Activated CD4-positive, alpha-beta memory T cell treated with anti-CD3 and anti-CD28 coated beads, Interleukin-2, amount 10 ng/mL, durations not matched to agents 7 days and 5 days (primary cell): ENCODE measurements around the gene CBFA2T3. TPM values are rescaled to one million over a fixed set of nuclear protein-coding genes. Genes with fewer than 3 reads are reported as not detected.

Experiments
- CTCF ChIA-PET: fragments of 350-600 bp; sonication (Branson Sonifier 250); formaldehyde crosslinking; loops from one replicate; lab custom pipeline; 2021; ENCODE audit warnings: antibody characterized with exemption, inconsistent platforms; lab: Charles Lee
- POLR2A ChIA-PET: fragments of 350-600 bp; sonication (Branson Sonifier 250); formaldehyde crosslinking; loops from one replicate; lab custom pipeline; 2021; ENCODE audit warnings: antibody characterized with exemption; lab: Charles Lee
- DNase-seq: peaks from one replicate; pipeline ENCODE4 v3.0.0-alpha.2; 2020
- H3K27ac Mint-ChIP-seq: one replicate; pipeline ENCODE4 v1.8.0; 2021; ENCODE audit warnings: mild to moderate bottlenecking, mixed read lengths
- H3K27me3 Mint-ChIP-seq: one replicate; pipeline ENCODE4 v1.8.0; 2021; ENCODE audit warnings: mixed read lengths
- H3K36me3 Mint-ChIP-seq: one replicate; pipeline ENCODE4 v1.8.0; 2021; ENCODE audit warnings: low read depth, mixed read lengths
- H3K4me1 Mint-ChIP-seq: one replicate; pipeline ENCODE4 v1.8.0; 2021; ENCODE audit warnings: mixed read lengths
- H3K4me3 Mint-ChIP-seq: one replicate; pipeline ENCODE4 v1.8.0; 2021; ENCODE audit warnings: mild to moderate bottlenecking, mixed read lengths
- H3K9me3 Mint-ChIP-seq: one replicate; pipeline ENCODE4 v1.8.0; 2021; ENCODE audit warnings: mixed read lengths
- total RNA-seq, 2 experiments: library from RNA; stranded (reverse); gene quantifications; one replicate each; pipeline ENCODE4 v1.2.3, GENCODE V29; 2021

Gene CBFA2T3
- total RNA-seq, 2 experiments from 2014 or later: not detected

DNA sequence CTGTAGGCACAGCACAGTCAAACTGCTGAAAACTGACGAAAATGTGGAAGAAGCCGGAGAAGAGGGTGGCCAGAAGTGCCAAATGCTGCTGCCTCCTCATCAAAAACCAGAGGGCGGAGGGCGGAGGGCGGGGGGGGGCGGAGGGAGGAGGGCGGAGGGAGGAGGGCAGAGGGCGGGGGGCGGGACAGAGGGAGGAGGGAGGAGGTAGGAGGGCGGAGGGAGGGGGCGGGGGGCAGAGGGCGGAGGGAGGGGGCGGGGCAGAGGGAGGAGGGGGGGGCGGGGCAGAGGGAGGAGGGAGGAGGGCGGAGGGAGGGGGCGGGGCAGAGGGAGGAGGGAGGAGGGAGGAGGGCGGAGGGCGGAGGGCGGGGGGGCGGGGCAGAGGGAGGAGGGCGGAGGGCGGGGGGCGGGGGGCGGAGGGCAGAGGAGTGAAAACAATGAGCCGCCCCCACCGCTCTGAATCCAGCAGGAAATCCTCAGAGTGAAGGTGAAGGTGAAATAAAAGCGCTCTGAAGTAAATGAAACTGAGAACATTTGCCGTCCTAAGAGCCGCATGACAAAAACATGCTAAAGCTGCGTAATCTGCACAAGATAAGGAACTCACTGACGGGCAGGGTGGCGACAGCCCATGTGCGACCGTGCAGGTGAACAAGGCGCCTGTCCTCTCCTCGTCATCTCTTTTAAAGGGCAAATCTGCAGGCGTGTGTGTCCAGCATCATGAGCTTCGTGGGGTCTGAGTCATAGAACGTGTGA, 22.6 kb upstream of the CBFA2T3 start:
- DNase-seq: no peak
- CTCF ChIA-PET: no interaction called here
- Mint-ChIP-seq H3K9me3 (peaks cover 24% of the 10 kb centered on the region), H3K27ac (no peak overlapping the region), H3K36me3 (peaks cover 11% of the 10 kb centered on the region), H3K4me3 (no peak overlapping the region), H3K27me3 (peaks cover 15% of the 10 kb centered on the region), H3K4me1 (peaks cover 8% of the 10 kb centered on the region)
- POLR2A ChIA-PET: interaction anchor here (0.7 kb wide), 1 partner anchor 99 kb away, joined by 3 read pairs; no protein-coding TSS in a partner anchor

DNA sequence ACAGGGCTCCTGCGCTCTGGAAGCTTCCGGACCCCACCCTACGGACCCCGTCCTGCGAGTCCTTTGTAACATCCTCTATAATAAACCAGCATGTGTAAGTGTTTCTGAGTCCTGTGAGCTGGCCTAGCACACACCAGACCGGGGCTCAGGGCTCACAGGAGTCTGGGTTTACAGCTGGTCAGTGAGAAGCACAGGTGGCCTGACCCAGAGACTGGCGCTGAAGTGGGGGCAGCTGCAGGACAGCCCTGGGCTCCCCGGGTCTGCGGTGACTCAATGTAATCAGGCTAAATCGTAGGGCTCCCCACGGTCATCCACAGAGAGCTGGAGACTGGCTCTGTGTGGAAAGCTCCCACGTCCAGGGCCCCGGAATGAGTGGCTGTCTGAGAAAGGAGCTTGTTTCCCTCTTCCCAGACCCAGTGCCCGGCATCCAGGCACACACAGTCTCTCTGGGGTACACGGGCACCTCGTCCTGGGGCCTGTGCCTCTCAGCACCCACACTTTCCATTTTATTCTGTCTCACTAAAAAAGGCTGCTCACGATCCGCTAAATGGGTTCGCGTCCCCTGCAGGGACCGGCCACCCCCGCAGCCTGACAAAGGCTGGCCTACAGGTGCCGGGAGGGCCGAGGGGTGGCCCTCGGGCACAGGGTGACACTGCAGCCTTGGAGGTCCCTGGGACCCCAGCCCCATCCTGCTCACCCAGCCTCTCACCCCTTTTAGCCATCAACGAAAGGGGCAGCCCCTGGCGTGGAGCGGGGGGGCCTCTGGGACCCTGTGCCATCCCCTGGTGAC, 18.9 kb upstream of the CBFA2T3 start:
- H3K36me3 Mint-ChIP-seq: peaks cover 11% of the 10 kb centered on the region
- peaks cover 24% of the 10 kb centered on the region for H3K9me3 Mint-ChIP-seq
- H3K27me3 Mint-ChIP-seq: peaks cover 3% of the 10 kb centered on the region
- H3K4me1 Mint-ChIP-seq: peaks cover 8% of the 10 kb centered on the region
- ChIA-PET CTCF (no interaction called here), POLR2A (no interaction called here)
- no peak for DNase-seq
- H3K4me3 Mint-ChIP-seq: no peak overlapping the region
- H3K27ac Mint-ChIP-seq: no peak overlapping the region

DNA sequence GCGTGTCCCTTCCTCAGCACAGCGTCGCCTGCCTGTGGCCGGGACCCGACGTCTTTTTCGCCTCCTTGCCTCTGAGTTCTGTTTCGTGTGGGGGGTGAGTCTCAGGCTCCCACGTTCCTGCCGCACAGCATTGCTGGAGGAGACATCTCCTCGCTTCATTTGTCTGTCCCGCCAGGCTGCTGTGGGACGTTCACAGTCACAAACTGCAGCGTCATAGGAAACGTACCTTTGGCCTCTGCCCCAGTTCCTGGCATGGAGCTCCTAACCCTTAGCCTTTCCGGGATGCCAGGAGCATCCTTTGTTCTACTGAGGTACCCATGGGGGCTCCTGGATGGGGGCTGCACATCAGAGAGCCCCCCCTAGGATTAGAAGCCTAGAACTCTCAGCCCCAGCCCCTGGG, 18.2 kb upstream of the CBFA2T3 start:
- peaks cover 11% of the 10 kb centered on the region for H3K36me3 Mint-ChIP-seq
- peaks cover 3% of the 10 kb centered on the region for H3K27me3 Mint-ChIP-seq
- H3K4me1 Mint-ChIP-seq: peaks cover 8% of the 10 kb centered on the region
- no peak overlapping the region for H3K27ac Mint-ChIP-seq
- H3K4me3 Mint-ChIP-seq: no peak overlapping the region
- DNase-seq: no peak
- H3K9me3 Mint-ChIP-seq: peaks cover 23% of the 10 kb centered on the region
- ChIA-PET POLR2A (no interaction called here), CTCF (no interaction called here)

DNA sequence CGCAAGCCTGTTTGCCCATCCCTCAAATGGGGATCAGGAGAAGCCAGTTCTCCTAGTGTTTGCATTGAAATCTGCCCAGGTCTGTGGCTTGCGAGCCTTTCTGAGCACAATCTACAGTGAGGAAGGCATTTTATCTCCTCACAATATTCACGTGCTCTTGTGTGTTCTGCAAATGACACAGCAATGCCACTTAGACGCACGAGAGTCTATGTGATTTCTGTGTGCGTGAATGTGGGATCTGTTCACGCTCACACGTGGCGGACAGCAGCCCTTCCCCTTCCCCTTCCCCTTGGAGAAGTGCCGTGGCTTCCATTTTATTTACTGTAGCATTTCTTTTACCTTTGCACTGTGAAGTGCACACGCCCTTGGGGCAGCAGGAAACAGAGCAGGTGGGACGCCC, 17.7 kb upstream of the CBFA2T3 start:
- no peak overlapping the region for H3K4me3 Mint-ChIP-seq

DNA sequence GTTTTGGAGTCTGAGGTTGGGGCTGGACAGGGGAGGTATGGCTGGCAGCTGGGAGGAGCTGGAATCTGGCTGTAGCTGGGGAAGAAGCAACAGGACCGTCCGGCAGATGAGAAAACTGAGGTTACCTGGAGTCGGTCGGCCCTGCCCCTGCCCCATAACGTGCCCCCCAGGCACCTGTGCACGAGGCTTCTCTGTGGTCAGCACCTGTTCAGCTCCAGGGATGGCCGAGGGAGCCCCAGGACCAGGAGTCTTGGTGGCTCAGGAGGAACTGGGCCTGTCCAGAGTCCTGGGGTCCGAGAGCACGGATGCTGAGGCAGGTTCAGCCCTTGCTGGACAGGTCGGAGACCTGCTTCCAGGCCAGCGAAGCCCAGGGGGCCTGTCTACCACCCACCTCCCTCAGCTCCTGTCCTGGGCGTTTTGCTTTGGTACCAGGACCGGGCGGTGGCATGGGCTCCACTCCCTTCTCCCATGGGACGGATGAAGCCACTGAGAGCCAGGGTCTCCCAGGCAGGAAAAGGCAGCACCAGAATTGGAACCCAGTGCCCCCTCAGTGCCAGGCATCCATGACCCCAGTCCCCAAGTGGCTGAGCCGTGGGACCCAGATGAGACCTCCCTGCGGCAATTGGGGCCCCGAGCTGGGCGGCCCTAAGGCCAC, 17.1 kb upstream of the CBFA2T3 start:
- no peak overlapping the region for H3K27ac Mint-ChIP-seq
- H3K4me3 Mint-ChIP-seq: no peak overlapping the region
- no peak for DNase-seq
- CTCF ChIA-PET: no interaction called here
- peaks cover 16% of the 10 kb centered on the region for H3K9me3 Mint-ChIP-seq
- POLR2A ChIA-PET: no interaction called here
- no peaks in the 10 kb centered on the region for H3K27me3 Mint-ChIP-seq
- peaks cover 8% of the 10 kb centered on the region for H3K36me3 Mint-ChIP-seq
- H3K4me1 Mint-ChIP-seq: peaks cover 2% of the 10 kb centered on the region

More for the DNA sequence above, 17.7 kb upstream of the CBFA2T3 start:
- peaks cover 11% of the 10 kb centered on the region for H3K36me3 Mint-ChIP-seq
- no peak overlapping the region for H3K27ac Mint-ChIP-seq
- no peak for DNase-seq
- peaks cover 19% of the 10 kb centered on the region for H3K9me3 Mint-ChIP-seq
- H3K27me3 Mint-ChIP-seq: no peaks in the 10 kb centered on the region
- H3K4me1 Mint-ChIP-seq: peaks cover 5% of the 10 kb centered on the region
- CTCF ChIA-PET: no interaction called here
- POLR2A ChIA-PET: no interaction called here

DNA sequence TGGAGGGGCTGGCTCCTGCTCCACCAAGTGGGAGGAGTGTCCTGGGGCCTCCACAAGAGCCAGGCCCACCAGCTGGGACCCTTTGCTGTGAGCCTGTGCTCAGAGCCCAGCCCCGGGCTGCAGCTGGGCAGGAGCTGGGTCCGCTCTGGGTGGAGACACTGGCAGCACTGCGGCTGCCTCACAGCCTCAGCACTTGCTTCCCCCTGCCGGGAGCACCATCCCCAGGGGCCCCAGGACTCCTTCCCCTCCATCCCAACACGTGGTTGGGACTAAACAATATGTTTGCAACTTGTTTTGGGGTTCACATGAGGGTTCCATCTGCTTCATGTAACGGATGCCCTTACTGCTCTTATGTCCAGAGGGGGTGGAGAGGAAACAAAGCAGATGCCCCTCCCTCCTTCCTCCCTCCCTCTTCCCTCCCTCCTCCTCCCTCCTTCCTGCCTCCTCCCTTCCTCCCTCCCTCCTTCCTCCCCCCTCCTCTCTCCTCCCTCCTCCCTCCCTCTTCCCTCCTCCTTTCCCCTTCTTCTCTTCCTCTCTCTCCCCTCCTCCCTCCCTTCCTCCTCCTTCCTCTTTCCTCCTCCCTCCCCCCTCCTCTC, 16.3 kb upstream of the CBFA2T3 start:
- Mint-ChIP-seq H3K4me3 (no peak overlapping the region), H3K9me3 (peaks cover 13% of the 10 kb centered on the region), H3K27ac (no peak overlapping the region), H3K36me3 (peaks cover 6% of the 10 kb centered on the region), H3K27me3 (no peaks in the 10 kb centered on the region), H3K4me1 (no peaks in the 10 kb centered on the region)
- ChIA-PET POLR2A (no interaction called here), CTCF (no interaction called here)
- no peak for DNase-seq

DNA sequence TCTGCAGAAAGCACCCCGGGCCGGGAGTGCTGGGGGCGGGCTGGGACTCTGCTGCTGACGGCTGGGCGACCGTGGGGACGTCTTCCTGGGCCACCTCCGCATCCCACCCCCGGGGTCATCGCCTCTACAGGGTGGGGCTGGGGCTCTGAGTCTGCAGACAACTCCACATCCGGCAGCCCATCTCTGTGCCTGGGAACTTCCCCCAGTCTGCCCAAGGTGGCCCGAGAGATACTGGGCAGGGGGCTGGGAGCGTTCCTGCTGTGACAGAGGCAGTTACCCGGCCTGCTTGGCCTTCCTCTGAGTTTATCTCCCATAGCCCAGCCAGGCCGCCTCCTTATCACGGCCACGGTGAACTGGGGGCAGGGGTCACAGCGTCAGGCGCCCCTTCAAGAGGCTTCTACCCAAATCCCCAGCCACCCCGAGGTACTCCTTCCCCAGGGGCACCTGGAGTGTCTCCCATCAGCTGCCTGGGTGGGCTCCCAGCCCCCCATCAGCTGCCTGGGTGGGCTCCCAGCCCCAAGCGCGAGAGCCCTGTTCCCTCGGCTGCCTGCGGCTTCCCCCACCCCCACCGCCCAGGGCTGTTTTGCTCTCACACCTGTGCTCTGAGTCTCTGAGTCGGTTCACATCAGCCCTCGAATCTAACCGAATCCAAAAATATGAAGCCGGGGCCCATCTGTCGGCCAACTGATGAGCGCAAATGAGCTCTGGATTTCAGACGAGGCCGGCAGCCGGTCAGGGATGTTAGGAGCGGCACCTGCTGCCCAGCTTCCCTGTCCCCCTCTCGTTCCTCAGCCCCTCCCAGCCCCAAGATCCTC, 15.6 kb upstream of the CBFA2T3 start:
- ChIA-PET POLR2A (no interaction called here), CTCF (no interaction called here)
- H3K9me3 Mint-ChIP-seq: peaks cover 8% of the 10 kb centered on the region

DNA sequence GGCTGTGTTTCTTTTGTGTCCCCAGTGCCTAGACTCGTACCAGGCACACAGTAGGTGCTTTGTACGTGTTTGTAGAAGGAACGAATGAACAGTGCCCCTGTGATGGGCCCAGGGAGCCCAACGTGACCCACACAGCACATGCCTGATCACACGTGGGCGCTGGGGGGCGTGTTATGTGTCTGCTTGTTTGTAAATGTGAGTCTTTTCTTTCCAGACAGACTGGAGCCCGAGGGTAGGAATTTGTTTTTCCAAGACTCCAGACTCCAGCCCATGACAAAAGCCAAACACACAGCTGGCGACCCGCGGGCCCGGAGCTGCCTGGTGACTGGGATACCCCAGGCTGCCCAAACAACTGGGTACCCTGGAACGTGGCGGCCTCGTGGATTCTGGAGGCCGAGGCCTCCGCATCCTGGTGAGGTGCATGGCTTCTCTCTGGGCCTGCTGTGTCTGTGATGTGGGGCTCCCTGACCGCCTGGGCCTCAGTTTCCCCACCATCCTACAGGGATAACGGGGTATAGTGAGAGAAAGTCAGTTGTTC, 14.9 kb upstream of the CBFA2T3 start:
- CTCF ChIA-PET: no interaction called here
- Mint-ChIP-seq H3K4me1 (no peaks in the 10 kb centered on the region), H3K27me3 (peaks cover 2% of the 10 kb centered on the region), H3K4me3 (no peak overlapping the region), H3K9me3 (peaks cover 2% of the 10 kb centered on the region), H3K27ac (no peak overlapping the region), H3K36me3 (no peaks in the 10 kb centered on the region)
- DNase-seq: no peak
- POLR2A ChIA-PET: no interaction called here

More for the DNA sequence above, 15.6 kb upstream of the CBFA2T3 start:
- Mint-ChIP-seq H3K27me3 (no peaks in the 10 kb centered on the region), H3K36me3 (peaks cover 4% of the 10 kb centered on the region), H3K27ac (no peak overlapping the region), H3K4me1 (no peaks in the 10 kb centered on the region), H3K4me3 (no peak overlapping the region)
- no peak for DNase-seq

DNA sequence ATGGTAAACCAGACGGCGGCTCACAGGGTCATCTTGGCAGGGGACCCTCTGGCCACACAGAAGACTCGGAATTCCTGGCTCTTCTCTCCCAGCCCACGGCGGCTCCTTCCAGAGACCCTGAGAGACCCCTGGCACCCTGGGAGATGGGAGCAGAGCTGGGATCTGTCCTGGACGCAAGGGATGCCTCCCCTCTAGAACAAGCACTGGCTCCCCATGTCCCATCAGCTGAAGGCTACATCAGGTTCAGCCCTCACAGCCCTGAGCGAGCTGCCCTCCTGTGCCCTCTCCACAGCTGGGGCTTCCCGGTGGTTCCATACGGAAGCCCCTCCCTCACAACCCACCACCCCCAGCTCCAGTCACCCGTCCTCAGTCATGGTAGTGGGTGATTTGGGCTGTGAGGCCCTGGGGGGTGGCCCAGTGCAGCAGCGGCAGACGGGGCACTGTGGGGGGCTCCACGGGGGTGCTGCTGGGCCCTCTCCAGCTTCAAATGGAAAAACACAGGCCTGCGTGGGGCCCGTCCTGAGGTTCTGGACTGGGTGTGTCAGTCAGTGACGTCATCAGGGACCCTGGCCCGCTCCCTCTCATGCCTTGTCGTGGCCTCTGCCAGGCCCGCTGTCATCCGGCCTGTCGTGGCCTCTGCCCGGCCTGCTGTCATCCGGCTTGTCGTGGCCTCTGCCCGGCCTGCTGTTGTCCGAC, 13.0 kb upstream of the CBFA2T3 start:
- Mint-ChIP-seq H3K4me1 (no peaks in the 10 kb centered on the region), H3K27me3 (peaks cover 2% of the 10 kb centered on the region), H3K36me3 (no peaks in the 10 kb centered on the region), H3K27ac (no peak overlapping the region), H3K9me3 (no peaks in the 10 kb centered on the region), H3K4me3 (no peak overlapping the region)
- ChIA-PET CTCF (no interaction called here), POLR2A (no interaction called here)
- DNase-seq: no peak

DNA sequence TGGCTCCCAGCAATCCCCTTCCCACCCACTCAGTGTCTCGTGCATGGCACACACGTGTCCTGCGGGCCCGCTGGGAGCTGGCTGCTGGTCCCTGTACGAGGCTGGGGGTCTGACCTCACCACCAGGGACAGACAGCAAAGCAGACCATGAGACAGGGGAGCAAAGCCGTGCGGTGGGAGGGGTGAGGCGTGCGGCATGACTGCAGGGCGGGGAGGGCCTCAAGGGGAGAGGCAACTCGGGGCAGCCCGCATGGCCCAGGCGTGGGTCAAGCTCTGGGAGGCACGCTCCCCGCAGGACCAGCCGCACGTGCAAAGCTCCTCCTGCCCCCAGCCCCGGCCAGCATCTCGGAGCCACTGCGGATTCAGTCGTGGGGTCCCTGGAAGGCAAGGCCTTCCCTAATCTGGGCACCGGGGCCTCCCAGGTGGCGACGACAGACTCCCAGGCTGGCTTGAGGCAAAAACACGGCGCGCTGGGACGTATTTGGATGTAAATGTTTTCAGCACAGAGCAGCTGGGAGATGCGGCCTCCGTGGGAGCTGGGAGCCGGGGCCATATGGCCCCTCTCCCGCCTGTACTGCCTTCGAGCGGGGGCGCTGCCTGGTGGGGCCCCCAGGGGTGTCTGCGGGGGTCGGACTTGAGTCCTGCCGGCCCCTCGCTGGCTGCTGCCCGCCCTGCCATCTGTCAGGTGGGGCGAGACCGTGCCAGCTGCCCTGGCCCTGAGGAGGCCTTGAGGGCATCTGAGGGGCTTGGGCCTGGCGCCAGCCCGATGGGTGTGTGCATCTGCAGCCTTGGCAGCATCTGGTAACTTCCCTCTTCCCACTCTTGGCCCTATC, 12.2 kb upstream of the CBFA2T3 start:
- H3K4me3 Mint-ChIP-seq: no peak overlapping the region
- H3K36me3 Mint-ChIP-seq: no peaks in the 10 kb centered on the region
- H3K9me3 Mint-ChIP-seq: no peaks in the 10 kb centered on the region
- ChIA-PET CTCF (no interaction called here), POLR2A (no interaction called here)
- H3K27ac Mint-ChIP-seq: no peak overlapping the region
- H3K4me1 Mint-ChIP-seq: no peaks in the 10 kb centered on the region
- DNase-seq: no peak
- peaks cover 2% of the 10 kb centered on the region for H3K27me3 Mint-ChIP-seq

DNA sequence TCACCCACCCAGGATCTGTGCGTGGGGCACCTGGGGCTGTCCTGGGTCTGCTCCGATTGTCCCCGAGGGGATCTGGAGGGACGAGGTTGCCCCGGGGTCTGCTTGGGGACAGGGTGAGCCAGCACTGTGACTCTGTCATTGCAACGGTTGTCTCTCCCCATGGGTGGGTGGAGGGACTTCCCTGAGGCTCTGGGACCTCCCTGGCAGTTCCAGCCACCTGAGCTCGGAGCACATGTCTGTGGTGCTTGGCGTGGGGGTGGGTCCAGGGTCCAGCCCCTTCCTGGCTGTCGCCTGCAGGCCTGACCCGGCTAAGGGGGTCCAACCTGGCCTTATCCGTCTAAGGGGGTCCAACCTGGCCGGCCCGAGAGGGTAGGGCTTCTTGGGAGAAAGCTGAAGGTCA, 8.5 kb upstream of the CBFA2T3 start:
- H3K4me1 Mint-ChIP-seq: no peaks in the 10 kb centered on the region
- H3K9me3 Mint-ChIP-seq: no peaks in the 10 kb centered on the region
- DNase-seq: no peak
- H3K27ac Mint-ChIP-seq: no peak overlapping the region
- ChIA-PET CTCF (no interaction called here), POLR2A (no interaction called here)
- H3K27me3 Mint-ChIP-seq: peaks cover 2% of the 10 kb centered on the region
- no peaks in the 10 kb centered on the region for H3K36me3 Mint-ChIP-seq
- H3K4me3 Mint-ChIP-seq: no peak overlapping the region
